GM19099 (cell line): ENCODE data around the gene WARS2.

Source experiments
- POLR2A ChIP-seq: IDR thresholded peaks from 3 replicates; pipeline ENCODE4 v1.6.1; 2011; ENCODE audit warnings: low read depth; ENCODE audit not compliant: insufficient read length; ENCODE audit errors: extremely low read depth

Gene WARS2

GRCh38 chr1:119009312-119009655 lies 131.2 kb downstream of the WARS2 start:
- TF ChIP-seq POLR2A, result no peak

- no peak for TF ChIP-seq POLR2A
These were observed 131.8 kb downstream of the WARS2 start for GRCh38 chr1:119008483-119009311.

GRCh38 chr1:119007670-119008482 lies 132.6 kb downstream of the WARS2 start:
- no peak for TF ChIP-seq POLR2A

- TF ChIP-seq POLR2A, result no peak
These were observed 133.1 kb downstream of the WARS2 start for GRCh38 chr1:119007339-119007669.

GRCh38 chr1:119006406-119007279 lies 133.8 kb downstream of the WARS2 start:
- no peak for TF ChIP-seq POLR2A

- no peak for TF ChIP-seq POLR2A
These were observed 134.6 kb downstream of the WARS2 start for GRCh38 chr1:119005724-119006405.

- no peak for TF ChIP-seq POLR2A
These were observed 135.7 kb downstream of the WARS2 start for GRCh38 chr1:119004781-119005180.

GRCh38 chr1:119004129-119004527 lies 136.3 kb downstream of the WARS2 start:
- TF ChIP-seq POLR2A, result no peak

- no peak for TF ChIP-seq POLR2A
These were observed 136.9 kb downstream of the WARS2 start for GRCh38 chr1:119003413-119004128.

- no peak for TF ChIP-seq POLR2A
These were observed 138.3 kb downstream of the WARS2 start for GRCh38 chr1:119002028-119002686.

GRCh38 chr1:119001181-119002027 lies 139.0 kb downstream of the WARS2 start:
- no peak for TF ChIP-seq POLR2A

- TF ChIP-seq POLR2A, result no peak
These were observed 139.9 kb downstream of the WARS2 start for GRCh38 chr1:119000371-119001180.
